SIG-M5 treated with dmso at 0.1 percent for 504 hours (cell line): ENCODE data around the gene GTPBP8.
"Not testable (repeated sequence)": the region's sequence is repeated elsewhere in the genome, so short reads cannot be mapped to it uniquely, and the experiment has no call there.

ENCODE experiments used
- DNase-seq: peaks from one replicate; lab custom pipeline; 2025; ENCODE audit not compliant: unreplicated experiment; lab: John Stamatoyannopoulos, UW

Gene GTPBP8

GRCh38 chr3:112995800-112996199, 5.0 kb downstream of the GTPBP8 start:
- DNase-seq: no peak

GRCh38 chr3:113000691-113001090, 9.9 kb downstream of the GTPBP8 start:
- DNase-seq: no peak

DNA sequence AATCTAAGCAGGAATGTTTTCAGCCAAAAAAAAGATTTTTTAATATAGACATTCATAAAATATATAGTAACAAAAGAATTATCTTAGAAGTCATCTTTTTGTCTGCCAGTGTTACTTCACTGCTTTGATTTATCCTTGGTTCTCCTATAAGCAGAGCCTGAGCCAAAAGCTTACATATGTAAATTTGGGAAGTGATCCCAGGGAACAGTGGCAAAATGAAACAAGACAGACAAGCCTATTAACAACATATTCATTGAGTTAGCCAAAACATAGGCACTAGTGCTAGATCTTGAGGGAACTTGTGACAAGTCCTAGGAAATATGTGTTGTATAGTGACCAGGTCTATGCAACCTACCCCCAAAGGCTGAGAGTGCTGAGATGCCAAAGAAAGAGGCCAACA, 11.3 kb downstream of the GTPBP8 start:
- DNase-seq: no peak

GRCh38 chr3:113002679-113003078, 11.9 kb downstream of the GTPBP8 start:
- DNase-seq: no peak

GRCh38 chr3:113005611-113006010, 14.8 kb downstream of the GTPBP8 start:
- DNase-seq: no peak

- DNase-seq: no peak
These were observed 15.7 kb downstream of the GTPBP8 start for GRCh38 chr3:113006359-113007056.

DNA sequence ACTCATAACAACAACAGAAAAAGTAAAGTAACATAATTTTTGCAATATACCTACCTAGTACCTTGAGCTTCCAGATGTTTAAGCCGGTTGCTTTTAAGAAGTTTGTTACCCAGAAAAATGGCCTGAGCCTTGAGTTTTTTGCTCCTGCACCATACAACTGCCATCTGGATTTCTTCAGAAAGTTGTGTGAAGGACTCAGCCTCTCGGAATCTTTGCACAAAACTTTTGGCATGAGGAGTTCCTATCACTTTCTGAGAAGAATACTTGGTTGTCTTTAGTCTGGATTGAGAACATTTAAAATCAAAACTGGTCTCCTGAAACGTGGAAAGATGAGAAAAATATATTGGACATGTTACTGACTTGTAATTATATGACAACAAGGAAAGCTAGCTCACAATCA, 17.3 kb downstream of the GTPBP8 start:
- no peak for DNase-seq

DNA sequence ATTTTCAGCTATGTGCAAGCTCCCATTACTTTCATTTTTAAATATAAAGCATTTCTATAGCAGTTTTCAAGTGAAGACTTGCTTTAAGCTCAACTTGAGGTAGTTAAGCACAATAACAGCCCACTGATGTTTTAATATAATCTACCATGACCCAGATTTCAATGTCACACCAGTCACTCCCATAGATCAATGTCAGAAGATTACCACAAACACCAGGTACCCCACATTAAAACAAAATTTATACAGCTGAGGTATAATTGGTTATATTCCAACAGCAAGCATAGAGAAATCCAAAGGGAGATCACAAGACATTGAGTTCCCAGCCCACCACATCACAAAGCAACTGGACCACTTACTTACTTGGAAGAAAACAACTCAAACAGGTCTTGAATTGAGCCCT, 22.8 kb downstream of the GTPBP8 start:
- DNase-seq: no peak

GRCh38 chr3:113018536-113019181, 27.9 kb downstream of the GTPBP8 start:
- peak; percentile 12 for DNase-seq

GRCh38 chr3:113019182-113020137, 28.7 kb downstream of the GTPBP8 start:
- peak; percentile 92 for DNase-seq

GRCh38 chr3:113021471-113021870, 30.7 kb downstream of the GTPBP8 start:
- DNase-seq: no peak

DNA sequence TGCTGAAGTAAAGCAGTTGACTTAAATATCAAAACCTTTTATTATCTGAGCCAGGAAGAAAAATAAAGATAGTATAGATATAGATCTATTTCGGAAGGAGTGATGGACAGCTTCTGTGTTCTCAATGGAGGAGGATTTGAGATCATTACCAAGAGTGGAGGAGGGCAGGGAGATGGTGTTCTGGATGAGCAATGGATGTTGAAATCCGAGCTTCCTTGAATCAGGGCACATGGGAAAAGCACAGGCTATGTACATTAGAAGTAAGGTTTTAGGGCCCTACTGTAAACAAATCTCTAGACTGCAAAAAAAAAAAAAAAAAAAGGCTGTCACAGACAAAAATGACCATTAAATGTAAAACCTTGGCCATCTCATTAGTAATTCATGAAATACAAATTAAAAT, 43.2 kb downstream of the GTPBP8 start:
- DNase-seq: no peak

- DNase-seq: peak; percentile 78
These were observed 44.7 kb downstream of the GTPBP8 start for GRCh38 chr3:113035387-113035982.

- no peak for DNase-seq
These were observed 47.5 kb downstream of the GTPBP8 start for GRCh38 chr3:113038328-113038727.

DNA sequence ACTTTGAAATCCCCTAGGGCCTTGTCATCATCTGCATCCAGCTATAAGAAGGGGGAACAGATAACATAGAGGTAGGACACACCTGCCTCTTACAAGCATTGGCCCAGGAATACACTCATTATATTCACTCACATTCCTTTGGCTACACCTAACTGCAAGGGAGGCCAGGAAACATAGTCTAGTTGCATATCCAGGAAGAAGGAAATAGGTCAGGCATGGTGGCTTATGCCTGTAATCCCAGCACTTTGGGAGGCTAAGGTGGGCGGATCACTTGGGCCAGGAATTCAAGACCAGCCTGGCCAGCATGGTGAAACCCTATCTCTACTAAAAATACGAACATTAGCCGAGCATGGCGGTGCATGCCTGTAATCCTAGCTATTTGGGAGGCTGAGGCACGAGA, 48.8 kb downstream of the GTPBP8 start:
- no peak for DNase-seq

GRCh38 chr3:113040231-113040630, 49.4 kb downstream of the GTPBP8 start:
- no peak for DNase-seq

GRCh38 chr3:113043686-113044085, 52.9 kb downstream of the GTPBP8 start:
- DNase-seq: no peak

- DNase-seq: not testable (repeated sequence)
These were observed 55.6 kb downstream of the GTPBP8 start for GRCh38 chr3:113046186-113046965.

DNA sequence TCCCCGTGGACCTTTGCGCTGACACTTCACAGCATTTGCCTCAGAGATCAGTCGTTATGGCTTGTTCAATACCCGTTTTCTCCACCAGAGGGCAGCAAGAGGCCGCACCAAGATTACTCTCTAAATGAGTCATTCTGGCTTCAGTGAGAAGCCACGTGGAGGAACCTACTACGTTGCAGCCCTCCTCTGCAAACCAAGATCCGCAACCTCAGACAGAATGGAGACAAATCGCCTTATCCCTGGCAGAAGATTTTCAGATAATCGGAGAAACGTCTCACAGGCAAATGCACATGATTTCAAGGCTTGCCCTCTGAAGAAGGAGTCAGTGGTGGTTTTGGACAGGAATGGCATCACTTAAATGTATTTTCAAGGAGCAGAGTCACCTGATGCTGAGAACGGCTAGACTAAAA, 60.5 kb downstream of the GTPBP8 start:
- peak; percentile 85 for DNase-seq
